ENCODE results near the gene ZNF175.
"Not testable (repeated sequence)": the region's sequence is repeated elsewhere in the genome, so short reads cannot be mapped to it uniquely, and the experiment has no call there.

The ZNF175 gene

DNA sequence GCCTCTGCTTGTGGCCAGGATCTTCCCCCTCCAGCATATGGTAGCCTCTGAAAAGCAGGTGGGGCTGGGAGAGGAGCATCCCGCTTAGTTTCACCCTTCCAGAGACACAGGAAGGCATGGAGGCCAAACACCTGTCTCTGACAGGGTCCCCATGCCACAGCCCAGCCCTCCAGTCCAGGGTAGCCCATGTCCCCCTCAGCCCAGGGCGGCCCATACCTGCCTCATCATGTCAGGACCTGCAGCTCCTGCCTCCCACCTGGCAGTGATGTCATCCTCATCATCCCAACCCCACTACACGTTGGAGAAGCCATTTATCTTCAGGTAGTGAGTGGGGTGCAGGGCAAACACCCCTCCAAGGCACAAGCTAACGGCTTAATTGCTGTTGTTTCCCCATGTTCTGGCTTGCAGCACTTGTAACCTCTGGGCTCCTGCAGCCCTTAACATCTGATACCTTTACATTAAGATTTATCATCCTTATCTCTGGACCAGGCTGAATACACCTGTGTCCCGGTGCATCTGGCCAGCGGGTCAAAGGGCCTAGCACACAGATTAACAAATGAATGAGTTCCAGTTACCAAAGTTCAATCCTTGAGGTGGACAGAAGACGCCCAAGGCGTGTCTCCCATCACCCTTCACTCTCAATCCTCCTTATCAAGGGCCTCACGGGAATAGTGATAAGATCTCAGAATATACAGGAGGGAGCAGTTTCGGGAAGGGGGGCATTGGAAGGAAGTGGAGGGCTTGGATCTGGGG, 22.2 kb downstream of the ZNF175 start:
- DNase-seq = no peak

DNA sequence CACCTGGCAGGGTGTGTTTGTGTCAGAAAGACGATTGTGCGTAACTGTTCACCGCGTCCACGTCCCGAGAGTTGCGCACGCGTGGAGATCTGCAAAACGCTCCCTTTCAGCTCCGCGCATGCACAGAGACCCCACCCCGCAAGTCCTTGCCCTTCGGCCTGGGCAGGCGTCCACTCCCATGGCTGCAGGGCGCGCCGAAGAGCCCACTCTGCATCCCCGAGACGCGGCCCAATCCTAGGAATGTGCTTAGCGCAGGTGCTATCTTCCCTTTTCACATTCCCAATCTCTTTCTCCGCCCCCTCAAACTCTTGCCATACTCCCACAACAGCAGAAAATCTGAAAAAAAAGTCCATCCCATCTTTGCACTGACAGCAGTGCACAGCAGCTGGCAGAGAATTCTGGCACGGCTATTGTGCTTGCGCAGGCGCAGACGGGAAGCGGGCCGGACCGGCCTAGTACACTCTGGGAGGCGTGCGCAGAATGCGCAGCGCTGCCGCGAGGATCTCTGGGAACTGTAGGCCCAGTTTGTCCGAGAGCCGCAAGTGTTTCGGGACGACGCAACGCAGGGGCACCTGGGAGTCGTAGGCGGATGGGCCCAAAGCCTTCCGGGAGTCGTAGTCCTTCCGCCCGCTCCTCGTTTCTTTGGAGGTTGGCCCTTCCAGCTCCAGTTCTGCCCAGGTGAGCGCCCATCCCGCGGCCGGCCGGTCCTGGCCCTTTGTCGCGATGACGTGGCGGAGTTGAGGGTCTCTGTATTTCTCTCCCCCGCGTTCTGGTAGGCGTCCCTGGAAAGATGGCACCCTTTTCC, 23.1 kb downstream of the ZNF175 start:
- DNase-seq = peak; percentile 78

DNA sequence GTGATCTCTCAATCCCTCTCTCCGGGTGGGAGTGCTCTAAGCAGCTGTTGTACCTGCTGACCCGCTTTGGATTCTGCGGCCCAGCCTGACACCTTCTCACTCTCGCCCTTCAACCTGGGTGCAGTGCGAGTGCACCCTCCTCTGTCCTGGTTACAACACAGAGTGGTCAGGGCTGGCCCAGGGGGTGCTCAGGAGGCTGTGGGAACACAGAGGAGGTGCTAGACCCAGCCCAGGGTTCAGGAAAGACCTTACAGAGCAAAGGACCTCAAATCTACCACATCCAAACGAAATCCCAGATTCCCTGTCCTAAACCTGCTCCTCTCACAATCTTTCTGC, 23.7 kb downstream of the ZNF175 start:
- DNase-seq = no peak

DNA sequence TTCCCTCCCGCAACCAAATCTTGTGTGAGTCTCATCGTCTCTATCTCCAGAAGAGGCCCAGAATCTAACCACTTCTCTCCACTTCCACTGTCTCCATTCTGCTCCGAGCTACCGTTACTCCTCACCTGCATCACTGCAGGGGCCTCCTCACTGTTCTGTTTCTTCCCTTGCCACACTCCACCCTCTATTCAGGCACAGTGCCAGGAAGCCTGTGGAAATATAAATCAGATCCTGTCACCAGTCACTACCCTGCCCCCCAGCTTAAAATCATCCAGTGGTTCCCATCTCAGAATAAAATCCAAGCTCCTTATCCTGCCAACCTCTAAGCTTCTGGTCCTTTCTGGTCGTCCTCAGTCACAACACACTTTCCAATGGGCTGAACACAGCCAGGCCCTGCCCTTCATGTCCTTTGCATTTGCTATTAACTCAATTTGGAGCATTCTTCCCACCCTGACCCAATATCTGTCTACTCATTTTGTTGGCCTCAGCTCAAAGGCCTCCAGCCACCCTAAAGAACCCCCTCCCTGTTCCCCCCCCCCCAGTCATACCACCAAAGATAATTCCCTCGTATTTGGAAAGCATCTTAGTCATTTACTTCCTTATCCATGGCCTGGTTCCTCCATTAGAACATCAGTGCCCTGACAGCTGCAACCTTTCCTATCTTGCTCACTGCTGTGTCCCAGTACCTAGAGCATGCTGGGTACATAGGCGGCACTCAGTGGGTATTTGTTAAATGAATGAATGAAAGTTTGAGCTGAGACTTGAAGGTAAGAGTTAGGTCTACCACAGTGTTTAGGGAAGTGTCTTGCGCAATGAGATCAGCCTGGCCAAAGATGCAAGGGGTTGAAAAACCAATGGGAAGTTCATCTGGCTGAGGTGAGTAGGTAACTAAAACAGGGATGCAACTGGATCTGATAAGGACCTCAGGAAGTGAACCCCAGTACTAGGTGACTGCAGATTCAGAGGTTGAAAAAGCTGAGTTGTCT, 24.4 kb downstream of the ZNF175 start:
- no peak for DNase-seq

DNA sequence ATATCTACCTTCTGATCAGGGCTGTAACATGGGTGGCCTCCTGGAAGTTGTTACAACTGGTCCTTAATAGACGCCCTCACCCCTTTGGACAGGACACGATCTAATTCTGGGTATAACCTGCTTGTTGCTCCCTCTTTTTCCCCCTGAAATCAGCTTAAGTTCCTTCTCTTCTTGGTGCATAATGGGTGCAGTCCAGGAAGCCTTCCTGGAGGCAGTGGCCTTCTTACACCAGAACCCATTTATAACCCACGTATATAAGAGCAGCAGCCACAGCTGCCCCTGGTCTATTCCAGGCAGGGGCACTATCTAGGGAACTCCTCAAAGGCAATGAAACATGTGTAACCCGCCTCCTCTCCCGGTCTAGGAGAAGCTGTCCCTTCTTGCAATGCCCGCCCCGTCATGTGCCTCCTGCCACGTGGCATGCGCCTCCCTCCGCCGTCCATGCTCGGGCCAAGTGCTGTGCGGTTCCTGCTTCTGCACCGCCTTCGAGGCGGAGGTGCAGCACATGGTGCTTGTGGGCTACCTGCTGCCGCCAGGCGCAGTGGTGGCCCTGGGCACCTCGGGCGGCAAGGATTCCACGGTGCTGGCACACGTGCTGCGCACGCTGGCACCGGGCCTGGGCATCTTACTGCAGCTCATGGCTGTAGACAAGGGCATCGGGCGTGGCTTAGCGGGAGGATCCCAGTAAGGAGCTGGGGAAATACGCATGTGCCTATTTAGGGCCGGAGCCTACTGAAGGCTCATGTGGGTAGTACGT, 27.3 kb downstream of the ZNF175 start:
- no peak for DNase-seq

DNA sequence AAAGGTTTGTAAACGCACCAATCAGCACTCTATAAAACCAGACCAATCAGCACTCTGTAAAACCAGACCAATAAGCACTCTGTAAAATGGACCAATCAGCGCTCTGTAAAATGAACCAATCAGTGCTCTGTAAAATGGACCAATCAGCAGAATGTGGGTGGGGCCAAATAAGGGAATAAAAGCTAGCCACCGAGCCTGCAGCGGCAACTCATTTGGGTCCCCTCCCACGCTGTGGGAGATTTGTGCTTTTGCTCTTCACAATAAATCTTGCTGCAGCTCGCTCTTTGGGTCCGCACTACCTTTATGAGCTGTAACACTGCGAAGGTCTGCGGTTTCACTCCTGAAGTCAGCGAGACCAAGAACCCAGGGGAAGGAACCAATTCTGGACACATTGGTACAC, 28.0 kb downstream of the ZNF175 start:
- no peak for DNase-seq

DNA sequence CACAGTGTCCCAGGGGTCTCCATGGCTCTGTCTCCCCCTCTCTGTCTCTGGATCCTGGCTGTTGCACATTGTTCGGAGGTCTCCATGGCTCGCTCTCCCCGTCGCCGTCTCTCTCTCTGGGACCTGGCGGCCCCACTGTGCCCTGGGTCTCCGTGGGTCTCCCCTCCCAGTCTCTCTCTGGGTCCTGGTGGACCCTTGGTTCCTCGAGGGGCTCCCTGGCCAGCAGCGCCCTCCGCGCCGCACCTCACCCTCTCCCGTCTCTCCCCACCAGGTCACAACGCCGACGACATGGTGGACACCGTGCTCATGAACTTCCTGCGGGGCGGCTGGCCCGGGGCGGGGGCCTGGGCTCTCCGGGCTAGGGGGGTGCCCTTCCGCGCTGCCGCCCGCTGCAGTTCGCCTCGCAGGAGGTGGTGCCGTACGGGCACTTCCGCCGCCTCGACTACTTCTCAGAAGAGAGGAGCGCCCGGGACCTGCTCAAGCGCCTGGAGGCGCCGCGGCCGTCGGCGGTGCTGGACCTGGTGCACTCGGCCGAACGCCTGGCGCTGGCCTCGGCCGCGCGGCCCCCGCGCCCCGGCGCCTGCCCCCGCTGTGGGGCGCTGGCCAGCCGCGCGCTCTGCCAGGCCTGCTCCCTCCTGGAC, 30.0 kb downstream of the ZNF175 start:
- DNase-seq = no peak

DNA sequence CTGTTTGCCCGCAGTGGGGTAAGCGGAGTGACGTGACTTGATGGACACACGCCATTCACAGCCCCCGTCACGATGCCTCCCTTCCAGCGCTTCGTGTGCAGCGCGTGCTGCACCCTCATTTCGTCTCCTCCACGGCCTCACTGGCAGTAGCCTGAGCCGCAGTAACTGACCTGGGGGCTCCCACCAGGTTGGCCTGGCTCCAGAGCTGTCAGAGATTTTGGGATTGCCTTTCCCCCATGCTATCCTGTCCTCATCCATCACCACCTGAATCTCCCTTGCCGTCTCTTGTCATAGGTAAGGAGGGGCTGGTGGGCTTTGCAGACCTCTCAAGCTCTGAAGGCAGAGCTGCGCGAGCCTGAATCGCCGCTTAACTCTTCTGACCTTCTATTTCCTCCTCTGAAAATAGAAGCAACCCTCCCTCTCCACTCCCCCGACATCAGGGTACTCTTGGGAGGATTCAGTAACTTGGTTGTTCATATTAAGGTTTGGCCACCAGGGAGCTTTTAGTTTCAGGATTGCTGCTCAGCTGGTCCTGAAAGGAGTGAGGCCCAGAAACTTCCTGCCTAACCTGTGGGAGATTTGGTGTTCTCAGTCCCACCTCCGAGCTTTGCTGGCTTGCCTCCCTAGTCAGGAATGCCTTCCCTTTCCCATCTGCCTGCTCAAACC, 31.2 kb downstream of the ZNF175 start:
- no peak for DNase-seq

DNA sequence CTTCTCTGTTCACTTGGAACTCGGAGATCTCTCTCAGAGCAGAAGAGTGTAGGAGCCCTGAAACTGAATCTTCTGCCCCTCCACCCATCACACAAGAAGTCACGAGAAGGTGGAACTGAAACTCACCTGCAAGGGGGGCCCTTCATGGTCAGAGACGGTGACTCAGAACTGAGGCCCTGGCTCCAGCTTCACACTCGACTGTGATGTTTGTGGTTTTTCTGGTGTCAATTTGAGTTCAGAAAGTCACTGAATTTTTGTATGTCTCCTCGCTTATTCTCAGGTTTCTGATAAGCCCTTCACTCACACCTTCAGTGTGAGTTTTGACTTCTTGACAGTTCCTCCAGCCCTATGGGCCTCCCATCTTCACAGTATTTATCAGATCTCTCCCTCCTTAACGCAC, 36.0 kb downstream of the ZNF175 start:
- no peak for DNase-seq

DNA sequence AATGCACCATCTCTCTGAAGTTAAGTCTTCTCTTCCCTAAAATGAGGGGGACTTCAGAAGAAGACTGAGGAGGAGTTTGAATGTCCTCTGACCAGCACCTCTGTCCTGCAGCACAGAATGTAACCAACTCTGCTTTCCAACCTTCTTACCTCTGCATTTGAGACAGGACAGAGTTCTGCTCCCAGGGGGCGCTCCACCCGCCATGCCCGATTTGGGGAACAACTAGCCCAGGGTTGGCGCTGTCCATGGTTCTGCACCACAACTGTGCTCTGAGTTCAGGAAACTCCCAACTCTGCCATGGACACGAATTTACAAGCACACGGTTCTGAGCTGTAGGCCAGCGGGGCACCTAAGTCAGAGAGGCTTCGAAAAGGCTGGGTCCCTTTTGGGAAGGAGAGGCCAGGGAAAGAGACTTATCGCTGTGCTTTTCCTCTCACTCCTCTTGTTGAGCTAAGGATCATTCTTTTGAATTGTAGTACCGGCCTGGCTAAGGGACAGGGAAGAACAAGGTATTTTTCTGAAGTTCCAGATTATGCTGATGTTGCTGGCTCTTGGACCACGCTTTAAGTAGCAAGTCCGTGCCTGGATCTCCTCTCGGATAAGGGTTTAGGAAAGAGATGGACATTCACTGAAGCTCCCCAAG, 37.0 kb downstream of the ZNF175 start:
- DNase-seq = no peak

DNA sequence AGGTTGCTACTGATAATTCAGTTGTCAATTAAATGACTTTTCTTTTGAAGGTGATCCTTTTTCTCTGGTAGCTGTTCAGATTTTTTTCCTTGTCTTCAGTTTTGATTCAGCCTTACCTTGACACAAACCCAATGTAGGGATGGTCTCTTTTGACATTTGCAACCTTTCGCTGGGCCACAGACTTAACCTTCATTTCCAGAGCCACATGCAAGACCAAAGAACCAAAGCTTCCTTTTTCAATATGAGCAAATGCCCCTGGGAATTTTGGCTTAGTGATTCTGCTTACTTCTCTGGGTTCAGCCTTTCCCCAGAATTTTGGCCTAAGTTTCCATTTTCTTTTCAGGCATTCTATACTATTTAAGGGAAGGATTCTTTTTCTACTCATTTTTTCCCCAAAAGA, 39.5 kb downstream of the ZNF175 start:
- DNase-seq = no peak

DNA sequence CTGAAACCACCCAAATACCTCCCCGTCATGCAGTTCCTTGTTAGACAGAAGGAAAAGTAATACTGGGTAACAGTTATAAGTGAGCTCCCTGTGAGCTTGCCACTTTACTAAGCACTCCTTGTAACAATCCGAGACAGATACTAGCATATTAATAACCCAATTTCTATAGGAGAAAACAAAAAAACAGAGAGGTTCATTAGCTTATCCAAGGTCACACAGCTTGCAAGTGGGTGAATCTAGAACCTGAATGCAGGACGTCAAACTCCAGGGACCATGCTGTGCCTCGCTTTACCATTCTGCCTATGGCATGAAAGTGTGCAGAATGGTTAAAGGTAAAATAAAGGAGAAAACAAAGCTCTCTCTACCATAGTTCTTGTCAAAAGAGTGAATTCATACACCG, 43.7 kb downstream of the ZNF175 start:
- no peak for DNase-seq

DNA sequence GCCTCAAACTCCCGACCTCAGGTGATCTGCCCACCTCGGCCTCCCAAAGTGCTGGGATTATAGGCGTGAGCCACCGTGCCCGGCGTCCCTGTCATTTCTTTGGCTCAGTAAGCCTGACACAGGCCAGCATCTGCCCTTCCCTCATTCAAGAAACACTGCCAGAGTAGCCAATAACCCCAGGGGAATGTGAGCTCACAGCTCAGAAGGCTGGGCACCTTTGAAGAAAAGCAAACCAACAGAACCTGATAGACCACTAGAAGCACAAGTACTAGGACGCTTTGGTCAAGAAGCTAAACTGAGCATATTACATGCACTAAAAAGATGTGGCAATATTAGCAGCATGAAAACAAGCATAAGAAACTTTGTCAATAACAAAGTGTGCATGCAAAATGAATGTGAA, 44.9 kb downstream of the ZNF175 start:
- no peak for DNase-seq

DNA sequence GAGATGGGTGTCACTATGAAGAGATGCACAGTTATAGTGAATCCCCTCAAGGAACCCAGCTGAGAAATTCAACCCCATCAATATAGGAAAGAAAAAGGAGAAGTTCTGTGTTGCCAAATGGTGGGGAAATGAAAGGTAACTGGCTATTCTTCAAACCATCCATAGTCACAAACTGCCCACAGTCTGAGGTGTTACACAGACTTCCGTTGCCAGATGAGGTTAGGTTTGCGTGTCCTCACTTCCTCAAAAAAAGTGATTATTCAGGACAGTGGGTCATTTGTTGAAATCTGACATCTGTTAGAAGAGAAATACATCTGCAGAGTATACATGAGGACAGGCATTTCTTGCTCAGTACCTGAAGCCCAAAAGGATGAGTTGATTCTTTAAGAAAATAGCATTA, 50.1 kb downstream of the ZNF175 start:
- no peak for DNase-seq

DNA sequence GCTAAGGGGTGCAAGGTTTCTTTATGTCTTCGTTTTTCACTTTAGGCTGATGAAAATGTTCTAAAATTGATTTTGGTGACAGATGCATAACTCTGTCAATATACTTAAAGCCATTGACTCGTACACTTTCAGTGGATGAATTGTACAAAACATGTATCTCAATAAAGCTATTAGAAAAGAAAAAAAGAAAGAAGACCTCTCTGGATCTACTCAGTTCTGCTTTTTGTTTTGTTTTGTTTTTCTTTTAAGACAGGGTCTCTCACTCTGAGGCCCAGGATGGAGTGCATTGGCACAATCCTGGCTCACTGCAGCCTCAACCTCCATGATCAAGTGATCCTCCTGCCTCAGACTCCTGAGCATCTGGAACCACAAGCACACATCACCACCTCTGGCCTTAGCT, 55.6 kb downstream of the ZNF175 start:
- no peak for DNase-seq

DNA sequence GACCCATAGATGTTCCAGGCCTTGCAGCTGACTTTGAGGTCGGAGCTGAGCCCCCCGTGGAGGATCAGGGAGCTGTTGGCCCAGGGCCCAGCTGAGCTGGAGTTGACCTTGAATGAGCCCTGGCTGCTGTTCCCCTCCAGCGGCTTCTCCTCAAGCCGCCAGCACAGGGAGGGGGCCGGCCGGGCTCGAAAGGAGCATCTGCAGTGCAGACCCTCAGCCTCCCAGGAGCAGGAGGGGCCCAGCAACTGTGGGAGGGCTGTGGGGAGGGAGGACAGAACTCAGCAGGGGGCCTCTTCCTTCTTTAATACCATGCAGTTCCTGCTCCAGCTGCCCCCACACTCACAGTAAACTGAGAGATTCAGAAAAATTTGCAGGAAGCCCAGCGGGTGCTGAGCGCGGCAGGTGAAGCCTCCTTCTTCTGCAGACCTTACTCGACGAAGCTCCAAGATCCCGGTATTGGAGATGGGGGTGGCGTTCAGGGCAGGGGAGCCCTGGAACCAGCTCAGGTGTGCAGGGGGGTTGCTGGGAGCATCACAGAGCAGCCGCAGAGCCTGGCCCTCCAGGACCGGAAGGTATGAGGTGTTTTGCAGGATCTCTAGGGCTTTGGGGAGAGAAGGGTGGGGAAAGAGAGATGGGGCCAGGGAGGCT, 56.5 kb downstream of the ZNF175 start:
- no peak for DNase-seq

DNA sequence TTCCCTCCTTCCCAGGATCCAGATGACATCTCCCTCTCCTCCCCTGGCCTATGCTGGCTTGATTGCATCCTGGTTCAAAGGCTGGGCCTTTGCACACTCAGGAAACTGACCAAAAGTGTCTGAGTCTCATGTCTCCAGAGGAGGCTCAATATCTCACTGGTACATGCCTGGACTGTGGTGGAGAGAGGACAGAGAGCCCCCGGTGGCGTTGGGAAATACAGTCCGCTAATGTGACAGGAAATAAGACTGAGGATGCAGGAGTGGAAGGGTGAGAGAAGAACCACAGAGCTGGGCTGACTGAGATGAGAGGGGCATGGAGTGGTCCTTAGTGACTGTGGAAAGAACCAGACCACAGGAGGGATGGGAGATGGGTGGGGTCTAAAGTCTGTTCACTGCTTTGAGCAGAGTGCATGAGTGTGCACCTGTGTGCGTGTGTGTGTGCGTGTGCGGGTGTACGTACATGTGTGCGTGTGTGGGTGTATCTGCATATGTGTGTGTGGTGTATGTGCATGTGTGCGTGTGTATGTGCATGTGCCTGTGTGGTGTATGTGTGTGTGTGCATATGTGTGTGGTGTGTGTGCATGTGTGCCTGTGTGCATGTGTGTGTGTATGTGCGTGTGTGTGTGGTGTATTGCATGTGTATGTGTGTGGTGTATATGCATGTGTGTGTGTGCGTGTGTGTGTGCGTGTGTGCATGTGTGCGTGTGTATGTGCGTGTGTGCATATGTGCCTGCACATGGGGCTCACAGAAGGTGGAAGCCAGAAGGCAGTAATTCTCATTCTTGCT, 57.3 kb downstream of the ZNF175 start:
- no peak for DNase-seq

DNA sequence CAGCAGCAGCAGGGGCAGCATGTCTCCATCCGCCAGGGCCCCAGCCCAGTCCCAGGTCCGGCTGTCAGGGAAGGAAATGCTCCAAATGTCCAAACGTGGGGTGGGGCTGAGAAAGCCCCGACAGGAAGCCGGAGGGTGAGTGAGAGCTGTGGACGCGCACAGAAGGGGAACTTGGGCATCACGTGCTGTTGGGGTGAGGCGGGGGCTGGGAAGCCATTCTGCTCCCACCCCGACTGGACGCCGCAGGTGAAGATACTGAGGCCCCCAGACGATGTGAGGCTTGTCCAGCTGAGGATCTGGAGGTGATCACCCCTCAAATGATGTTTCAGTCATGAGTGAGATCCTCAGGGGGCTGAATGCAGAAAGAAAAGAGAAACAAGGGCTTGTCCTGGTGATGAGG, 59.2 kb downstream of the ZNF175 start, which contains the start of gene SIGLEC5:
SIGLEC5 (minus strand) TSS at position 87 of the 400 bp plus-strand sequence; CDS start at position 21, 66 bp downstream.
- DNase-seq = not testable (repeated sequence)

DNA sequence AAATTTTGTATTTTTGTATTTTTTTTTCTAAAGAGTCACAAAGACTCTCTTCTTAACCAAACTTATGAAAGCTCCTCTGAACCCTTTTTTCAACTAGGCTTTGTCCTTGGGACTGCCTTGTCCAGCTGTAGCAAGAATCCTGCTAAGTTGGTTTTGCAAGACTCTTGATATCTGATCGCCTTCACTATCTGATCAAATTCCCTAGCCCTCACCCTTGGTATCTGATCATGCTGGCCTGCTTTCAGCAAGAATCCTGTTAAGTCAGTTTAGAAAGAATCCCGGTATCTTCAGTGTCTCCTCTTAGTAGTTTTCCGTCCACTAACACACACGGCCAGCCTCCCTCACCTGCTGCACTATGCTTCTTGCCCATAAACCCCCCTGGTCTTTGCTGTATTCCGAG, 61.0 kb downstream of the ZNF175 start:
- DNase-seq = no peak
